Adrenal gland (tissue), 12 donors: ENCODE results near the gene LAMC3. TPM values are rescaled to one million over a fixed set of nuclear protein-coding genes. Genes with fewer than 3 reads are reported as not detected.
A peak's percentile ranks its signal among the peaks of the same experiment; 100 is the strongest.

Source experiments
- DNase-seq, 7 donors: peaks; one replicate each; pipeline ENCODE4 v3.0.0-alpha.2; 2019 to 2020
- H3K27ac ChIP-seq, 5 donors: fragments of 200-600 bp; sonication (generic) in 4 of 5; 1 replicate in 3 of 5; 2 replicates in 2 of 5; pipeline versions ENCODE4 v1.5.1 to v1.8.0; 2016 to 2020; ENCODE audit warnings: mild to moderate bottlenecking in 1 of 5
- H3K27me3 ChIP-seq: fragments of 200-600 bp; 2 replicates; pipeline ENCODE4 v1.8.0; 2021
- H3K36me3 ChIP-seq, 2 donors: fragments of 200-600 bp; replicated peaks in 1 of 2; 1 replicate in 1 of 2; 2 replicates in 1 of 2; pipeline versions ENCODE4 v1.5.1 to v1.8.0; 2018 to 2022
- H3K4me1 ChIP-seq, 2 donors: fragments of 200-600 bp; replicated peaks in 1 of 2; 1 replicate in 1 of 2; 2 replicates in 1 of 2; pipeline versions ENCODE4 v1.5.1 to v1.8.0; 2018 to 2021
- H3K4me3 ChIP-seq, 4 donors: fragments of 200-600 bp; sonication (generic) in 3 of 4; one replicate each; pipeline ENCODE4 v1.5.1; 2016 to 2018
- H3K9me3 ChIP-seq, 3 donors: fragments of 200-600 bp; sonication (generic) in 1 of 3; replicated peaks in 1 of 3; 1 replicate in 2 of 3; 2 replicates in 1 of 3; pipeline versions ENCODE4 v1.5.1 to v1.8.0; 2016 to 2021
- POLR2A ChIP-seq, 2 donors: fragments of 450-650 bp; IDR thresholded peaks; one replicate each; pipeline ENCODE4 v1.6.1; 2017; ENCODE audit warnings: antibody characterized with exemption in 2 of 2, mild to moderate bottlenecking in 2 of 2, moderate library complexity in 1 of 2
- WGBS, 4 donors: extraction: QIAGEN DNeasy Blood & Tissue Kit in 2 of 4; methylation state at CpG; one replicate each; pipeline versions ENCODE4 v1.1.5 to v1.1.7; 2013 to 2017; 5-methylcytosine and 5-hydroxymethylcytosine counted together
- intact Hi-C, 2 donors: fragments of 100-400 bp; cut with DNase I; formaldehyde crosslinking; loops; one replicate each; pipeline versions ENCODE4 v1.14.1 to v1.15.0; 2022 to 2023
- polyA plus RNA-seq, 3 donors: library from polyadenylated mRNA; stranded (reverse); fragments of 200-250 nt in 2 of 3; fragments of 350-450 nt in 1 of 3; fragmentation: Illumina TruSeq in 1 of 3; extraction: RNeasy Lipid Tissue Mini Kit (QIAGEN cat#74804) in 1 of 3; gene quantifications; one replicate each; pipeline ENCODE4 v1.2.3, GENCODE V29; 2013 to 2014
- total RNA-seq, 9 donors: library from RNA; depleted of rRNA in 4 of 9; stranded (reverse); fragments of >200 nt in 4 of 9; fragments of 120-200 nt in 1 of 9; fragmentation: NEBNext Ultra II Directional in 1 of 9; extraction: Animal tissue kit (Norgen Biotek cat#: 25700) in 1 of 9; gene quantifications; one replicate each; pipeline versions ENCODE4 v1.1.0 to v1.2.4, GENCODE V29; 2013 to 2023
- TF ChIP-seq, protein P1 (sequence below), 6 experiments: fragments of 450-650 bp in 4 of 6; fragments of 200-600 bp in 2 of 6; sonication (generic) in 1 of 6; IDR thresholded peaks; 1 replicate in 5 of 6; 2 replicates in 1 of 6; pipeline versions ENCODE4 v1.5.1 to v1.8.0; 2016 to 2021; ENCODE audit warnings: antibody characterized with exemption in 6 of 6, mild to moderate bottlenecking in 2 of 6, moderate library complexity in 1 of 6
- donor health status: healthy with polysubstance abuse.
- donor health status: Bipolar disorder and iron deficiency.
- donor health status: DM: yes; HTN: yes; CAD: no.
- donor health status: DM: no; HTN: no; CAD: no.
- donor health status: DM: no; HTN: no; CAD: no.
- donor health status: DM: yes; HTN: yes; CAD: no.

Gene LAMC3
- total and polyA plus RNA-seq, 12 donors = 3.3 to 125 (median 49.7) TPM

DNA sequence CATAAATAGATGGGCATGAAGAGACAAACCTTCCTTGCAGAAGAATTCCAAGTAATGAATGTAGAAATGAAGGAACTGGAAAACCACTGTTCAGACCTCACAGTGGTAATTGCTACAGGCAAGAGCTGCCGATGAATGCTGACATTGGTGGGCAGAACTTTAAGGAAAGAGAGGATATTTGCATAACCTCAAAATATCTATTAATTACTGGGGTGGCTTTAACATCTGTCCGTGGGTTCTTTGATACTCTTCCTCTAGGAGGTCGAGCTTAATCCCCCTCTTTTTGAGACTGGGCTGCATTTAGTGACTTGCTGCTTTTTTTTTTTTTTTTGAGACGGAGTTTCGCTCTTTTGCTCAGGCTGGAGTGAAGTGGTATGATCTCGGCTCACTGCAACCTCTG is 34.7 kb downstream of the LAMC3 start:
- 68 to 70% (median 69%) methylated on average over 6 of the region's 6 CpGs for WGBS, 4 donors
- Histone ChIP-seq H3K27ac (no peak overlapping the region), H3K4me3 (no peak overlapping the region), H3K4me1 (no peaks in the 10 kb centered on the region), H3K9me3 (no peaks in the 10 kb centered on the region), H3K27me3 (no peaks in the 10 kb centered on the region), H3K36me3 (peaks cover 0 to 4% of the 10 kb centered on the region in 2 donors)
- no peak for TF ChIP-seq POLR2A (IDR thresholded peaks at IDR 0.05)
- TF ChIP-seq, protein P1, sequence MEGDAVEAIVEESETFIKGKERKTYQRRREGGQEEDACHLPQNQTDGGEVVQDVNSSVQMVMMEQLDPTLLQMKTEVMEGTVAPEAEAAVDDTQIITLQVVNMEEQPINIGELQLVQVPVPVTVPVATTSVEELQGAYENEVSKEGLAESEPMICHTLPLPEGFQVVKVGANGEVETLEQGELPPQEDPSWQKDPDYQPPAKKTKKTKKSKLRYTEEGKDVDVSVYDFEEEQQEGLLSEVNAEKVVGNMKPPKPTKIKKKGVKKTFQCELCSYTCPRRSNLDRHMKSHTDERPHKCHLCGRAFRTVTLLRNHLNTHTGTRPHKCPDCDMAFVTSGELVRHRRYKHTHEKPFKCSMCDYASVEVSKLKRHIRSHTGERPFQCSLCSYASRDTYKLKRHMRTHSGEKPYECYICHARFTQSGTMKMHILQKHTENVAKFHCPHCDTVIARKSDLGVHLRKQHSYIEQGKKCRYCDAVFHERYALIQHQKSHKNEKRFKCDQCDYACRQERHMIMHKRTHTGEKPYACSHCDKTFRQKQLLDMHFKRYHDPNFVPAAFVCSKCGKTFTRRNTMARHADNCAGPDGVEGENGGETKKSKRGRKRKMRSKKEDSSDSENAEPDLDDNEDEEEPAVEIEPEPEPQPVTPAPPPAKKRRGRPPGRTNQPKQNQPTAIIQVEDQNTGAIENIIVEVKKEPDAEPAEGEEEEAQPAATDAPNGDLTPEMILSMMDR (IDR thresholded peaks at IDR 0.05) = no peak
- intact Hi-C loops = no loop called here
- no peak for DNase-seq

DNA sequence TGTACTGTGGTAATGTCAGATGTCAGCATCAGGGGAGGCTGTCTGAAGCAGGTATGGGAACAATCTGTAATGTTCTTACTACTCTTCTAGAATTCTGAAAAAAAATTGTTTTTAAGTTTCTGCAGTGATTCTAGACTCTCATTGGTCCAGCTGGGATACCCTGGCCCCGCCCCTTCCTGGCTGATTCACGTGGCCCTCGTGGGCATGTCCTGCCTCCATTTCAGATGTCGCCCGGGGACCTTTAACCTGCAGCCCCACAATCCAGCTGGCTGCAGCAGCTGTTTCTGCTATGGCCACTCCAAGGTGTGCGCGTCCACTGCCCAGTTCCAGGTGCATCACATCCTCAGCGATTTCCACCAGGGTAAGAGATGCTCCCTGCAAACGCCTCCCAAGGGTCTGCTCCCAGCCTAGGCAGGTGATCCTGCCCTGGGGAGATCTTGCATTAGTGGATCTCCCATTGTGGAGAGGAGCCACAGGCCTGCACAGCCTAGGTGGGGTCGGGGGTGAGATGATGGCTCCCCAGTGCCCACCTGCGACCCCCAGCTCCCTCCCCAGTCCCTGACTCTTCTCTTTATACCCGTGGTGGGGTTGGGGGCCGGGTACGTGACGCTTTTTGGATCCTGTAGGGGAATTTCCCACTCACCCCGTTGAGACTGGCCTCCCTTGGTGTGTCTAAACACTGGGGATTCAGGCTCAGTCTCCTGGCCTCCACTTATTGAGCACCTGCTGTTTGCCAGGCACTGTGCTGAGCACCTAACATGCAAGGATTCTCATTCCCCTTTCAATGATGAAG is 36.5 kb downstream of the LAMC3 start:
- no peak for TF ChIP-seq POLR2A (IDR thresholded peaks at IDR 0.05)
- TF ChIP-seq, protein P1 (IDR thresholded peaks at IDR 0.05) = no peak
- no peaks in the 10 kb centered on the region for H3K4me1 ChIP-seq
- no peaks in the 10 kb centered on the region for H3K9me3 ChIP-seq
- no peak overlapping the region for H3K27ac ChIP-seq
- 67 to 74% (median 73%) methylated on average over 14 to 16 of the region's 16 CpGs for WGBS, 4 donors
- intact Hi-C loops = loop anchor here in 1 of 2 donors (5.0 kb wide), 1 partner anchor 173 kb away; no protein-coding TSS in a partner anchor
- H3K27me3 ChIP-seq = no peaks in the 10 kb centered on the region
- peaks cover 0 to 4% of the 10 kb centered on the region in 2 donors for H3K36me3 ChIP-seq
- no peak overlapping the region for H3K4me3 ChIP-seq
- peak in 5 of 7 donors; percentile 39 to 63 (median 45) for DNase-seq

DNA sequence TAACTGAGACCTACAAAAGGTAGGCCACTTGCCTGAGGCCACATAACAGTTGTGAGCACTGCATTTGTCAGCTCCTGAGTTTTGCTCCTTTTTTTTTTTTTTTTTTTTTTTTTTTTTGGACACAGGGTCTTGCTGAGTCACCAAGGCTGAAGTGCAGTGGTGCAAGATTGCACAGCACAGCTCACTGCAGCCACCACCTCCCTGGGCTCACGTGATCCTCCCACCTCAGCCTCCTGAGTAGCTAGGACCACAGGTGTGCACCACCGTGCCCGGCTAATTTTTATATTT is 37.1 kb downstream of the LAMC3 start:
- TF ChIP-seq, protein P1 (IDR thresholded peaks at IDR 0.05) = no peak
- TF ChIP-seq POLR2A (IDR thresholded peaks at IDR 0.05) = no peak
- WGBS, 4 donors = 77 to 93% (median 91%) methylated on average over 3 of the region's 3 CpGs

DNA sequence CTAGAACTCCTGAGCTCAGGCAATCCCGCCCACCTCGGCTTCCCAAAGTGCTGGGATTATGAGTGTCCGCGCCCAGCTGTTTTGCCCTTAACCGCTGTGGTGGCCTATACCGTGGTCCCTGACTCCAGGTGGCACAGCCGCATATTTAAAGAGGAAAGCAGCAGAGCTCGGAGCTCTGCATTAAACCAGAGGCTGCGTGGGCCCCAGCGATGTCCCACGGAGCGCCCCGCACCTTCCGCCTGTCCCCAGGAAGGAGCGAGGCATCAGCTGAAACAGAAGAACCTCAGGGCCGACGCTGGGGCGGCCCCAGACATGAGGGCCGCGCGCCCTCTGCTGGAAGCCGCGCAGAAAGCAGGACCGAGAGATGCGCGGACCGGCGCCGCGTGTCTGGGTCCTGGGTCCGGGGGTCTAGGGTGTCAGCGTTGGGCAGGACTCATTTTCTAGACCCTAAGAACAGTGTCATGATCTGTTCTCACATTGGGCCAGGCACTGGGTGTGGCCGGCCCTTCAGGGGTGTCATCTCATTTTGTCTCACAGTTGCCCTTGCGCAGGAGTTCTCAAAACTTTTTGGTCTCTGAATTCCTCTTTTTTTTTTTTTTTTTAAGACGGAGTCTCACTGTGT is 37.7 kb downstream of the LAMC3 start:
- Histone ChIP-seq H3K4me3 (no peak overlapping the region), H3K9me3 (no peaks in the 10 kb centered on the region), H3K27me3 (no peaks in the 10 kb centered on the region), H3K4me1 (no peaks in the 10 kb centered on the region), H3K36me3 (peaks cover 0 to 4% of the 10 kb centered on the region in 2 donors), H3K27ac (no peak overlapping the region)
- DNase-seq = peak; percentile 61 to 79 (median 70)
- 13 to 34% (median 15%) methylated on average over 11 to 35 of the region's 35 CpGs for WGBS, 4 donors
- TF ChIP-seq, protein P1 (IDR thresholded peaks at IDR 0.05) = peak; percentile 79 to 92 (median 86)
- no peak for TF ChIP-seq POLR2A (IDR thresholded peaks at IDR 0.05)
- intact Hi-C loops = loop anchor here in 1 of 2 donors (5.0 kb wide), 1 partner anchor 174 kb away; no protein-coding TSS in a partner anchor

More for the DNA sequence above, 37.1 kb downstream of the LAMC3 start:
- H3K9me3 ChIP-seq = no peaks in the 10 kb centered on the region
- H3K4me1 ChIP-seq = no peaks in the 10 kb centered on the region
- peak in 3 of 7 donors; percentile 34 to 42 (median 34) for DNase-seq
- peaks cover 0 to 4% of the 10 kb centered on the region in 2 donors for H3K36me3 ChIP-seq
- no peaks in the 10 kb centered on the region for H3K27me3 ChIP-seq
- H3K27ac ChIP-seq = no peak overlapping the region
- no peak overlapping the region for H3K4me3 ChIP-seq
- intact Hi-C loops = loop anchor here in 1 of 2 donors (5.0 kb wide), 1 partner anchor 174 kb away; no protein-coding TSS in a partner anchor
